ENCODE data around the gene IMMP2L.

- TF ChIP-seq CTCF (IDR thresholded peaks at IDR 0.05) (no peak), POLR2AphosphoS5 (IDR thresholded peaks at IDR 0.05) (no peak)
Observed at GRCh38 chr7:111190804-111191203, 371.5 kb downstream of the IMMP2L start.

Data from esophagus muscularis mucosa (tissue), 3 donors.